ENCODE measurements around the gene UFD1. TPM values are rescaled to one million over a fixed set of nuclear protein-coding genes. Genes with fewer than 3 reads are reported as not detected.

The UFD1 gene
- total RNA-seq, 1 experiment from 2014 or later: 57.9 TPM

DNA sequence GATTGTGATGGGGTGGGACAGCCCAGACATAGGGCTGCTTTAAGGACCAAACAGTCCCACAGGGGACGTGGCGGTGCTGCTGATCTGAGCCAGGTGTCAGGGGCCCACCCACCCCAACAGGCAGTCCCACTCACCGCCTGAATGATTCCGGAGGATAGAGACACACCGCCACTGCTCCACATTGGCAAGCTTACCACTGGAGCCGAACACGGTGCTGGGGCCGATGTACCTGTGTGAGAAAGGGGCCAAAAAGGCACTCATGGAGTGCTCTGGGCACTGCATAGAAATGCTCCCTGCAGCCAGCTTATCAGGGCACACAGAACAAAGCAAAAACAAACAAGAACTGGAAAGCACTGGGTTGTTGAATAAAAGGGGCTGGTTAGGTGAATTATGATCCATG lies 73.3 kb downstream of the UFD1 start:
- no peaks in the 10 kb centered on the region for H3K27me3 Mint-ChIP-seq (ENCODE audit: low read depth)
- H3K27ac Mint-ChIP-seq: no peak overlapping the region
- ATAC-seq (no peak), DNase-seq (ENCODE audit: low spot score) (no peak)
- H3K4me3 Mint-ChIP-seq: no peak overlapping the region
- no peak for TF ChIP-seq FOXP1 (CRISPR knock-in tag; IDR thresholded peaks at IDR 0.05; ENCODE audit: borderline replicate concordance)
- TF ChIP-seq, protein P1, sequence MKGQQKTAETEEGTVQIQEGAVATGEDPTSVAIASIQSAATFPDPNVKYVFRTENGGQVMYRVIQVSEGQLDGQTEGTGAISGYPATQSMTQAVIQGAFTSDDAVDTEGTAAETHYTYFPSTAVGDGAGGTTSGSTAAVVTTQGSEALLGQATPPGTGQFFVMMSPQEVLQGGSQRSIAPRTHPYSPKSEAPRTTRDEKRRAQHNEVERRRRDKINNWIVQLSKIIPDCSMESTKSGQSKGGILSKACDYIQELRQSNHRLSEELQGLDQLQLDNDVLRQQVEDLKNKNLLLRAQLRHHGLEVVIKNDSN (CRISPR knock-in tag; IDR thresholded peaks at IDR 0.05): no peak
- no peak for TF ChIP-seq KAT7 (CRISPR knock-in tag; IDR thresholded peaks at IDR 0.05; ENCODE audit: borderline replicate concordance)
- TF ChIP-seq ZNF396 (CRISPR knock-in tag; IDR thresholded peaks at IDR 0.05; ENCODE audit: borderline replicate concordance): no peak
- CTCF ChIA-PET: no interaction called here
- H3K36me3 Mint-ChIP-seq: peaks cover 44% of the 10 kb centered on the region
- POLR2A ChIA-PET: no interaction called here
- no peaks in the 10 kb centered on the region for H3K9me3 Mint-ChIP-seq
- no peaks in the 10 kb centered on the region for H3K4me1 Mint-ChIP-seq

DNA sequence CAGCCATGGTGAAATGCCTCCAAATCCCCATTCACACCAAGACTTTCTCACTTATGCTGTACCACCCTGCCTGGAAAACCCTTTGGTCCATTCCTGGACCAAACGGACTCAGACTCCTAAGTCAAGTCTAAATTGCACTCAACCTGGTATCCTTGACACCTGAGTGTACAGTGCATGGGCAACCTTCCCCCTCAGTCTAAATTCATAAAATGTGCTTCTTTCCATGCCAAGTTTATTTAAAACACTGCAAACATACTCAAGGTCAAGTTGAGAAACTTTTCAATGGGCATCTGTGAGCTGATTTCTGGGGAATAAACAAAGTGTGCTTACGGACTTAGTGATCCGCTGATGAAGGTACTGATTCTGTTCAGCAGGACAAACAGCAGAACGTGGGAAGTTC lies 73.9 kb downstream of the UFD1 start:
- Mint-ChIP-seq H3K27ac (no peak overlapping the region), H3K27me3 (ENCODE audit: low read depth) (no peaks in the 10 kb centered on the region), H3K4me3 (no peak overlapping the region), H3K9me3 (no peaks in the 10 kb centered on the region), H3K36me3 (peaks cover 50% of the 10 kb centered on the region), H3K4me1 (no peaks in the 10 kb centered on the region)
- CTCF ChIA-PET: no interaction called here
- POLR2A ChIA-PET: no interaction called here
- ATAC-seq: no peak
- no peak for DNase-seq (ENCODE audit: low spot score)
- TF ChIP-seq ZNF416 (CRISPR knock-in tag; IDR thresholded peaks at IDR 0.05) (no peak), ZNF263 (CRISPR knock-in tag; IDR thresholded peaks at IDR 0.05; ENCODE audit: low read depth) (no peak), OVOL2 (CRISPR knock-in tag; IDR thresholded peaks at IDR 0.05; ENCODE audit: borderline replicate concordance) (no peak), NR1H2 (CRISPR knock-in tag; IDR thresholded peaks at IDR 0.05) (no peak), PRRX2 (CRISPR knock-in tag; IDR thresholded peaks at IDR 0.05) (no peak), CREB1 (CRISPR knock-in tag; IDR thresholded peaks at IDR 0.05) (no peak), GABPB1 (CRISPR knock-in tag; IDR thresholded peaks at IDR 0.05) (no peak)
- TF ChIP-seq, protein P2, sequence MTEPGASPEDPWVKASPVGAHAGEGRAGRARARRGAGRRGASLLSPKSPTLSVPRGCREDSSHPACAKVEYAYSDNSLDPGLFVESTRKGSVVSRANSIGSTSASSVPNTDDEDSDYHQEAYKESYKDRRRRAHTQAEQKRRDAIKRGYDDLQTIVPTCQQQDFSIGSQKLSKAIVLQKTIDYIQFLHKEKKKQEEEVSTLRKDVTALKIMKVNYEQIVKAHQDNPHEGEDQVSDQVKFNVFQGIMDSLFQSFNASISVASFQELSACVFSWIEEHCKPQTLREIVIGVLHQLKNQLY (CRISPR knock-in tag; IDR thresholded peaks at IDR 0.05): no peak
- TF ChIP-seq, protein P3, sequence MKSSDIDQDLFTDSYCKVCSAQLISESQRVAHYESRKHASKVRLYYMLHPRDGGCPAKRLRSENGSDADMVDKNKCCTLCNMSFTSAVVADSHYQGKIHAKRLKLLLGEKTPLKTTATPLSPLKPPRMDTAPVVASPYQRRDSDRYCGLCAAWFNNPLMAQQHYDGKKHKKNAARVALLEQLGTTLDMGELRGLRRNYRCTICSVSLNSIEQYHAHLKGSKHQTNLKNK (CRISPR knock-in tag; IDR thresholded peaks at IDR 0.05): no peak
- TF ChIP-seq, protein P4, sequence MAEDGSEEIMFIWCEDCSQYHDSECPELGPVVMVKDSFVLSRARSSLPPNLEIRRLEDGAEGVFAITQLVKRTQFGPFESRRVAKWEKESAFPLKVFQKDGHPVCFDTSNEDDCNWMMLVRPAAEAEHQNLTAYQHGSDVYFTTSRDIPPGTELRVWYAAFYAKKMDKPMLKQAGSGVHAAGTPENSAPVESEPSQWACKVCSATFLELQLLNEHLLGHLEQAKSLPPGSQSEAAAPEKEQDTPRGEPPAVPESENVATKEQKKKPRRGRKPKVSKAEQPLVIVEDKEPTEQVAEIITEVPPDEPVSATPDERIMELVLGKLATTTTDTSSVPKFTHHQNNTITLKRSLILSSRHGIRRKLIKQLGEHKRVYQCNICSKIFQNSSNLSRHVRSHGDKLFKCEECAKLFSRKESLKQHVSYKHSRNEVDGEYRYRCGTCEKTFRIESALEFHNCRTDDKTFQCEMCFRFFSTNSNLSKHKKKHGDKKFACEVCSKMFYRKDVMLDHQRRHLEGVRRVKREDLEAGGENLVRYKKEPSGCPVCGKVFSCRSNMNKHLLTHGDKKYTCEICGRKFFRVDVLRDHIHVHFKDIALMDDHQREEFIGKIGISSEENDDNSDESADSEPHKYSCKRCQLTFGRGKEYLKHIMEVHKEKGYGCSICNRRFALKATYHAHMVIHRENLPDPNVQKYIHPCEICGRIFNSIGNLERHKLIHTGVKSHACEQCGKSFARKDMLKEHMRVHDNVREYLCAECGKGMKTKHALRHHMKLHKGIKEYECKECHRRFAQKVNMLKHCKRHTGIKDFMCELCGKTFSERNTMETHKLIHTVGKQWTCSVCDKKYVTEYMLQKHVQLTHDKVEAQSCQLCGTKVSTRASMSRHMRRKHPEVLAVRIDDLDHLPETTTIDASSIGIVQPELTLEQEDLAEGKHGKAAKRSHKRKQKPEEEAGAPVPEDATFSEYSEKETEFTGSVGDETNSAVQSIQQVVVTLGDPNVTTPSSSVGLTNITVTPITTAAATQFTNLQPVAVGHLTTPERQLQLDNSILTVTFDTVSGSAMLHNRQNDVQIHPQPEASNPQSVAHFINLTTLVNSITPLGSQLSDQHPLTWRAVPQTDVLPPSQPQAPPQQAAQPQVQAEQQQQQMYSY (CRISPR knock-in tag; IDR thresholded peaks at IDR 0.05): no peak
- TF ChIP-seq, protein P5, sequence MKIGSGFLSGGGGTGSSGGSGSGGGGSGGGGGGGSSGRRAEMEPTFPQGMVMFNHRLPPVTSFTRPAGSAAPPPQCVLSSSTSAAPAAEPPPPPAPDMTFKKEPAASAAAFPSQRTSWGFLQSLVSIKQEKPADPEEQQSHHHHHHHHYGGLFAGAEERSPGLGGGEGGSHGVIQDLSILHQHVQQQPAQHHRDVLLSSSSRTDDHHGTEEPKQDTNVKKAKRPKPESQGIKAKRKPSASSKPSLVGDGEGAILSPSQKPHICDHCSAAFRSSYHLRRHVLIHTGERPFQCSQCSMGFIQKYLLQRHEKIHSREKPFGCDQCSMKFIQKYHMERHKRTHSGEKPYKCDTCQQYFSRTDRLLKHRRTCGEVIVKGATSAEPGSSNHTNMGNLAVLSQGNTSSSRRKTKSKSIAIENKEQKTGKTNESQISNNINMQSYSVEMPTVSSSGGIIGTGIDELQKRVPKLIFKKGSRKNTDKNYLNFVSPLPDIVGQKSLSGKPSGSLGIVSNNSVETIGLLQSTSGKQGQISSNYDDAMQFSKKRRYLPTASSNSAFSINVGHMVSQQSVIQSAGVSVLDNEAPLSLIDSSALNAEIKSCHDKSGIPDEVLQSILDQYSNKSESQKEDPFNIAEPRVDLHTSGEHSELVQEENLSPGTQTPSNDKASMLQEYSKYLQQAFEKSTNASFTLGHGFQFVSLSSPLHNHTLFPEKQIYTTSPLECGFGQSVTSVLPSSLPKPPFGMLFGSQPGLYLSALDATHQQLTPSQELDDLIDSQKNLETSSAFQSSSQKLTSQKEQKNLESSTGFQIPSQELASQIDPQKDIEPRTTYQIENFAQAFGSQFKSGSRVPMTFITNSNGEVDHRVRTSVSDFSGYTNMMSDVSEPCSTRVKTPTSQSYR (CRISPR knock-in tag; IDR thresholded peaks at IDR 0.05): no peak
- TF ChIP-seq, protein P6, sequence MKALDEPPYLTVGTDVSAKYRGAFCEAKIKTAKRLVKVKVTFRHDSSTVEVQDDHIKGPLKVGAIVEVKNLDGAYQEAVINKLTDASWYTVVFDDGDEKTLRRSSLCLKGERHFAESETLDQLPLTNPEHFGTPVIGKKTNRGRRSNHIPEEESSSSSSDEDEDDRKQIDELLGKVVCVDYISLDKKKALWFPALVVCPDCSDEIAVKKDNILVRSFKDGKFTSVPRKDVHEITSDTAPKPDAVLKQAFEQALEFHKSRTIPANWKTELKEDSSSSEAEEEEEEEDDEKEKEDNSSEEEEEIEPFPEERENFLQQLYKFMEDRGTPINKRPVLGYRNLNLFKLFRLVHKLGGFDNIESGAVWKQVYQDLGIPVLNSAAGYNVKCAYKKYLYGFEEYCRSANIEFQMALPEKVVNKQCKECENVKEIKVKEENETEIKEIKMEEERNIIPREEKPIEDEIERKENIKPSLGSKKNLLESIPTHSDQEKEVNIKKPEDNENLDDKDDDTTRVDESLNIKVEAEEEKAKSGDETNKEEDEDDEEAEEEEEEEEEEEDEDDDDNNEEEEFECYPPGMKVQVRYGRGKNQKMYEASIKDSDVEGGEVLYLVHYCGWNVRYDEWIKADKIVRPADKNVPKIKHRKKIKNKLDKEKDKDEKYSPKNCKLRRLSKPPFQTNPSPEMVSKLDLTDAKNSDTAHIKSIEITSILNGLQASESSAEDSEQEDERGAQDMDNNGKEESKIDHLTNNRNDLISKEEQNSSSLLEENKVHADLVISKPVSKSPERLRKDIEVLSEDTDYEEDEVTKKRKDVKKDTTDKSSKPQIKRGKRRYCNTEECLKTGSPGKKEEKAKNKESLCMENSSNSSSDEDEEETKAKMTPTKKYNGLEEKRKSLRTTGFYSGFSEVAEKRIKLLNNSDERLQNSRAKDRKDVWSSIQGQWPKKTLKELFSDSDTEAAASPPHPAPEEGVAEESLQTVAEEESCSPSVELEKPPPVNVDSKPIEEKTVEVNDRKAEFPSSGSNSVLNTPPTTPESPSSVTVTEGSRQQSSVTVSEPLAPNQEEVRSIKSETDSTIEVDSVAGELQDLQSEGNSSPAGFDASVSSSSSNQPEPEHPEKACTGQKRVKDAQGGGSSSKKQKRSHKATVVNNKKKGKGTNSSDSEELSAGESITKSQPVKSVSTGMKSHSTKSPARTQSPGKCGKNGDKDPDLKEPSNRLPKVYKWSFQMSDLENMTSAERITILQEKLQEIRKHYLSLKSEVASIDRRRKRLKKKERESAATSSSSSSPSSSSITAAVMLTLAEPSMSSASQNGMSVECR (CRISPR knock-in tag; IDR thresholded peaks at IDR 0.05; ENCODE audit: borderline replicate concordance): no peak
- TF ChIP-seq, protein P7, sequence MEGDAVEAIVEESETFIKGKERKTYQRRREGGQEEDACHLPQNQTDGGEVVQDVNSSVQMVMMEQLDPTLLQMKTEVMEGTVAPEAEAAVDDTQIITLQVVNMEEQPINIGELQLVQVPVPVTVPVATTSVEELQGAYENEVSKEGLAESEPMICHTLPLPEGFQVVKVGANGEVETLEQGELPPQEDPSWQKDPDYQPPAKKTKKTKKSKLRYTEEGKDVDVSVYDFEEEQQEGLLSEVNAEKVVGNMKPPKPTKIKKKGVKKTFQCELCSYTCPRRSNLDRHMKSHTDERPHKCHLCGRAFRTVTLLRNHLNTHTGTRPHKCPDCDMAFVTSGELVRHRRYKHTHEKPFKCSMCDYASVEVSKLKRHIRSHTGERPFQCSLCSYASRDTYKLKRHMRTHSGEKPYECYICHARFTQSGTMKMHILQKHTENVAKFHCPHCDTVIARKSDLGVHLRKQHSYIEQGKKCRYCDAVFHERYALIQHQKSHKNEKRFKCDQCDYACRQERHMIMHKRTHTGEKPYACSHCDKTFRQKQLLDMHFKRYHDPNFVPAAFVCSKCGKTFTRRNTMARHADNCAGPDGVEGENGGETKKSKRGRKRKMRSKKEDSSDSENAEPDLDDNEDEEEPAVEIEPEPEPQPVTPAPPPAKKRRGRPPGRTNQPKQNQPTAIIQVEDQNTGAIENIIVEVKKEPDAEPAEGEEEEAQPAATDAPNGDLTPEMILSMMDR (IDR thresholded peaks at IDR 0.05): no peak
- TF ChIP-seq, protein P8, sequence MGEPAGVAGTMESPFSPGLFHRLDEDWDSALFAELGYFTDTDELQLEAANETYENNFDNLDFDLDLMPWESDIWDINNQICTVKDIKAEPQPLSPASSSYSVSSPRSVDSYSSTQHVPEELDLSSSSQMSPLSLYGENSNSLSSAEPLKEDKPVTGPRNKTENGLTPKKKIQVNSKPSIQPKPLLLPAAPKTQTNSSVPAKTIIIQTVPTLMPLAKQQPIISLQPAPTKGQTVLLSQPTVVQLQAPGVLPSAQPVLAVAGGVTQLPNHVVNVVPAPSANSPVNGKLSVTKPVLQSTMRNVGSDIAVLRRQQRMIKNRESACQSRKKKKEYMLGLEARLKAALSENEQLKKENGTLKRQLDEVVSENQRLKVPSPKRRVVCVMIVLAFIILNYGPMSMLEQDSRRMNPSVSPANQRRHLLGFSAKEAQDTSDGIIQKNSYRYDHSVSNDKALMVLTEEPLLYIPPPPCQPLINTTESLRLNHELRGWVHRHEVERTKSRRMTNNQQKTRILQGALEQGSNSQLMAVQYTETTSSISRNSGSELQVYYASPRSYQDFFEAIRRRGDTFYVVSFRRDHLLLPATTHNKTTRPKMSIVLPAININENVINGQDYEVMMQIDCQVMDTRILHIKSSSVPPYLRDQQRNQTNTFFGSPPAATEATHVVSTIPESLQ (CRISPR knock-in tag; IDR thresholded peaks at IDR 0.05): no peak
